NB4 (cell line): Measurements from ENCODE around the gene PRR14.

ENCODE experiments used
- CTCF ChIP-seq: IDR thresholded peaks from one replicate; pipeline ENCODE4 v1.5.1; 2012; ENCODE audit warnings: low read depth, low read length
- MAX ChIP-seq: IDR thresholded peaks from 2 replicates; pipeline ENCODE4 v1.6.1; 2011; ENCODE audit warnings: low read depth, low read length
- MYC ChIP-seq: IDR thresholded peaks from 2 replicates; pipeline ENCODE4 v1.6.1; 2011; ENCODE audit warnings: low read depth, low read length
- POLR2A ChIP-seq: IDR thresholded peaks from 2 replicates; pipeline ENCODE4 v1.6.1; 2011; ENCODE audit warnings: mild to moderate bottlenecking; ENCODE audit not compliant: insufficient read length; ENCODE audit errors: extremely low read depth

DNA sequence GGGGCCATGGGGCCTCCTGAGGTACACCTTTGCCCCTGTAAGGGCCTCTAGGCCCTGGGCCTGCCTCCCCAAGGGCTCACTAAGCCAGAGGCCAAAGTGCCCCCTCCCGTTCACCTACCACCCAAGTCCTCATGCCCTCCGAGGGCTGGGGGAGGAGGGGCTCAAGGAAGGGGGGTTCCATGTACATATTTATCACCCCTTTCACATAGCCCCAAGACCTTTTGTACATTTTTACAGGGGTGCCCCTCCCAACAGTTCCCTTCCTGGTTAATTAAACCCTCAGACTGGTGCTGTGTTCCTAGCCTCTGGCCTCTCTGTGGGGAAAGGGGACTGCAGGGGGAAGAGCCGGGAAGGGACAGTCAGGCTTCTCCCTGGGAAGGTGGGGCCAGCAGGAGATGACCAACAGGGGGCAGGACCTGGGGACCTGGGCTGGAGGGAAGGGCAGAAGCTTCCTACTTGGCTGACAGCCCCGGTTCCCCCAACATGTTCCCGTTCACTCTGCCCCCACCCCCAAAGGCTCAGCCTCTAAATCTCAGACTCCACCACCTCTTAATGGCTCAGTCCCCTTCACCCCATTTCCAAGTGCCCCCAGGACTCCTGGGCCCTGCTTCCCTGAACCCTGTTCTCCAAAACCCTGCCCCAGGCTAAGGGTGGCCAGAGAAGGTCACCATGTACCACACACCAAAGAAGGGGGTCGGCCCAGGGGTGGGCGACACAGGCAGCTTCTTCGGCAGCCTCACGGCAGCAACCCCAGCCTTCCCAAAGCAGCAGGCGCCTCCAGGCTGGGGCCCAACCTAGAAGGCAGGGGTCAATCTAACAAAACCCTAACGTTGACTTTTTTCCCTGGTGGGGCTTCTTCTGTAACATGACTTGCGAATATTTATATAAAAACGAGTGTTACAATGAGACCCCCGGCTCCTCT, 19.4 kb downstream of the PRR14 start:
- no peak for TF ChIP-seq CTCF
- no peak for TF ChIP-seq POLR2A
- TF ChIP-seq MAX = no peak
- TF ChIP-seq MYC = no peak
